Ovary (tissue), 3 donors: ENCODE data around the gene ASTL.

Experiments
- CTCF ChIP-seq, 3 donors: fragments of 450-650 bp in 2 of 3; fragments of 200-600 bp in 1 of 3; IDR thresholded peaks; one replicate each; pipeline versions ENCODE4 v1.5.1 to v1.8.0; 2016 to 2022; ENCODE audit warnings: antibody characterized with exemption in 3 of 3, mild to moderate bottlenecking in 1 of 3
- POLR2A ChIP-seq: fragments of 450-650 bp; IDR thresholded peaks from one replicate; pipeline ENCODE4 v1.6.1; 2017; ENCODE audit warnings: antibody characterized with exemption, mild to moderate bottlenecking, moderate library complexity
- donor health status: DM: no; HTN: no; CAD: no.

GRCh38 chr2:96108541-96109360, 29.6 kb downstream of the ASTL start:
- no peak for TF ChIP-seq CTCF (IDR thresholded peaks at IDR 0.05)
- no peak for TF ChIP-seq POLR2A
